ENCODE measurements around the gene RABL2B.

- TF ChIP-seq CTCF (IDR thresholded peaks at IDR 0.05; ENCODE audit: insufficient read depth, low read length): no peak
- TF ChIP-seq POLR2AphosphoS5 (IDR thresholded peaks at IDR 0.05; ENCODE audit: low read depth): no peak
These were observed 56.6 kb downstream of the RABL2B start for GRCh38 chr22:50726643-50727340.

Data from HL-60 (cell line).